Amygdala (tissue), 56 donors: Measurements from ENCODE around the gene CCDC71.

Experiments
- DNase-seq, 56 donors: peaks; one replicate each; lab custom pipeline; 2025; lab: John Stamatoyannopoulos, UW

Gene CCDC71

GRCh38 chr3:49165771-49166751, at the start of gene CCDC71:
CCDC71 (minus strand) TSS chr3:49166331; CDS start chr3:49164208, 2,123 bp downstream.
- DNase-seq = peak in 51 of 56 donors; percentile 9 to 78 (median 45)

- no peak for DNase-seq
These were observed 47.9 kb upstream of the CCDC71 start for GRCh38 chr3:49213998-49214397.

- DNase-seq = no peak
These were observed 47.4 kb upstream of the CCDC71 start for GRCh38 chr3:49213541-49213943.

- DNase-seq = no peak
These were observed 33.8 kb upstream of the CCDC71 start for GRCh38 chr3:49199900-49200281.

GRCh38 chr3:49199239-49199899, 33.2 kb upstream of the CCDC71 start:
- DNase-seq = peak in 40 of 56 donors; percentile 4 to 86 (median 40)

- no peak for DNase-seq
These were observed 32.6 kb upstream of the CCDC71 start for GRCh38 chr3:49198611-49199230.

GRCh38 chr3:49198161-49198560, 32.0 kb upstream of the CCDC71 start:
- no peak for DNase-seq

- DNase-seq = no peak
These were observed 25.6 kb upstream of the CCDC71 start for GRCh38 chr3:49191741-49192140.

GRCh38 chr3:49183873-49184272, 17.7 kb upstream of the CCDC71 start:
- no peak for DNase-seq

GRCh38 chr3:49182682-49183081, 16.6 kb upstream of the CCDC71 start:
- DNase-seq = no peak

GRCh38 chr3:49181351-49181750, 15.2 kb upstream of the CCDC71 start:
- DNase-seq = no peak

GRCh38 chr3:49180116-49180515, 14.0 kb upstream of the CCDC71 start:
- no peak for DNase-seq

- DNase-seq = no peak
These were observed 10.9 kb upstream of the CCDC71 start for GRCh38 chr3:49177073-49177472.

GRCh38 chr3:49175530-49175929, 9.4 kb upstream of the CCDC71 start:
- DNase-seq = no peak

GRCh38 chr3:49174397-49174985, 8.4 kb upstream of the CCDC71 start:
- DNase-seq = no peak

GRCh38 chr3:49173792-49174170, 7.7 kb upstream of the CCDC71 start:
- DNase-seq = peak in 2 of 56 donors; percentile 5 to 11

GRCh38 chr3:49173116-49173791, 7.1 kb upstream of the CCDC71 start:
- peak in 2 of 56 donors; percentile 18 to 56 for DNase-seq

GRCh38 chr3:49172551-49173041, 6.5 kb upstream of the CCDC71 start:
- DNase-seq = peak in 3 of 56 donors; percentile 14 to 31 (median 16)

GRCh38 chr3:49171775-49172500, 5.8 kb upstream of the CCDC71 start:
- DNase-seq = no peak
